Karpas-422 (cell line): ENCODE data around the gene SRPRB. TPM values are rescaled to one million over a fixed set of nuclear protein-coding genes. Genes with fewer than 3 reads are reported as not detected.

Experiments
- DNase-seq: peaks from one replicate; pipeline ENCODE4 v3.0.0-alpha.2; 2015
- H2AFZ ChIP-seq: fragments of 200-600 bp; sonication (generic); 2 replicates; pipeline ENCODE4 v1.6.1; 2014; ENCODE audit warnings: antibody characterized with exemption, low read length, mixed read lengths
- H3K27ac ChIP-seq: fragments of 200-600 bp; sonication (generic); 2 replicates; pipeline ENCODE4 v1.5.1; 2014; ENCODE audit warnings: mild to moderate bottlenecking, low read length, moderate library complexity
- H3K27me3 ChIP-seq: fragments of 200-600 bp; sonication (generic); 2 replicates; pipeline ENCODE4 v1.6.1; 2014; ENCODE audit warnings: low read length, mixed read lengths
- H3K36me3 ChIP-seq: fragments of 200-600 bp; sonication (generic); 2 replicates; pipeline ENCODE4 v1.6.1; 2014; ENCODE audit warnings: low read length, mixed read lengths; ENCODE audit not compliant: insufficient read depth
- H3K4me1 ChIP-seq: fragments of 200-600 bp; sonication (generic); 2 replicates; pipeline ENCODE4 v1.6.1; 2014; ENCODE audit warnings: mild to moderate bottlenecking, low read length, mixed read lengths
- H3K4me2 ChIP-seq: fragments of 200-600 bp; sonication (generic); 2 replicates; pipeline ENCODE4 v1.6.1; 2014; ENCODE audit warnings: low read length, low read depth, mild to moderate bottlenecking; ENCODE audit not compliant: poor library complexity, severe bottlenecking
- H3K4me3 ChIP-seq: fragments of 200-600 bp; sonication (generic); 2 replicates; pipeline ENCODE4 v1.5.1; 2014; ENCODE audit warnings: mild to moderate bottlenecking, antibody characterized with exemption, low read length, mixed read lengths
- H3K79me2 ChIP-seq: fragments of 200-600 bp; sonication (generic); 2 replicates; pipeline ENCODE4 v1.6.1; 2014; ENCODE audit warnings: mild to moderate bottlenecking, low read length, mixed read lengths
- H3K9ac ChIP-seq: fragments of 200-600 bp; sonication (generic); 2 replicates; pipeline ENCODE4 v1.6.0; 2014; ENCODE audit warnings: low read length
- H3K9me2 ChIP-seq: fragments of 200-600 bp; sonication (generic), shearing (Covaris generic); replicated peaks from 2 replicates; pipeline ENCODE4 v1.6.0; 2014; ENCODE audit warnings: mild to moderate bottlenecking, low read length, moderate library complexity; ENCODE audit not compliant: insufficient read depth
- H3K9me3 ChIP-seq: fragments of 300-700, 200-600 bp; sonication (generic); 2 replicates; pipeline ENCODE4 v1.6.1; 2014; ENCODE audit warnings: low read length, mixed read lengths
- H4K20me1 ChIP-seq: fragments of 200-600 bp; sonication (generic); 2 replicates; pipeline ENCODE4 v1.6.1; 2014; ENCODE audit warnings: mild to moderate bottlenecking, antibody characterized with exemption, low read length, low read depth; ENCODE audit not compliant: insufficient read depth
- total RNA-seq: library from RNA; depleted of rRNA; stranded (reverse); fragments of >200 nt; shearing (Covaris generic); gene quantifications from 2 replicates; pipeline ENCODE4 v1.2.3, GENCODE V29; 2014; ENCODE audit warnings: low replicate concordance

Gene SRPRB
- total RNA-seq, 1 experiment from 2014 or later = 85.7 TPM

DNA sequence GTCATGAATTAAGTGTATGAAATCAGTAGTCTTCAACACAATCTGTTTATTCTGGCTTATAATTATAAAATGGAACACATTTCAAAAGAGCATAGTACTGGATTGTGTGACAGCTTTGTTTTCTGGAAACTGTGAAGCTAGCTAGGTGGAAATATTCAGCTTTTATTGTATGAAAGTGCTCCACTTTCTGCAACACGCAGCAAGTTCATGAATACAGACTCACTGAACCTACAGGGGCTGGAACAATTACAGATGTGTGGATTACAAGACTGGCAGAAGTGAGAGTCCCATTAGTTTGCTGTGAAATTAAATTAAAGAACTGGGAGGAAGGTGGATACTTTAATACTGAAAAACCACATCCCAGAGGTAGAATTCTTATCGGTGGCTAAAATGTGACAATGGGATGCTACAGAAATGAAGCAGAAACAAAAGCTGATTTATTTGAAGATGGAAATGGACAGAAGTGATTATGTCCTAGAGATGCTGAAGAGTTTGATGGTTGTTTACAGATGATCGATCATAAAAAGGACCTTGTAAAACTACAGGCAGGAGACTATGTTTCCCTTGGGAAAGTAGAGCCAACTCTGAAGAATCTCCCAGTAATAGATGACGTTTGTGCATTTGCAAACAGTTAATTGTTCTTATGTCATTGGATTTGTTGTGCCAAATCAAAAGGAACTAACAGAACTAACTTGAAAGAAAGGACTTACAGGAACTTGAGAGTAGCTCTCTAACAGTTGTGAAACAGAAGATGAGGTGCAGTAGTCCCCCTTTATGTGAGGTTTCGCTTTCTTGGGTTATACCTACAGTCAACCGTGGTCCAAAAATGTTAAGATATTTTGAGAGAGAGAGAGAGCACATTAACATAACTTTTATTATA is 43.8 kb upstream of the SRPRB start:
- H3K4me2 ChIP-seq = no peak overlapping the region
- H3K4me1 ChIP-seq = no peaks in the 10 kb centered on the region
- no peaks in the 10 kb centered on the region for H3K9me2 ChIP-seq
- no peaks in the 10 kb centered on the region for H3K9me3 ChIP-seq
- H4K20me1 ChIP-seq = no peaks in the 10 kb centered on the region
- H3K27ac ChIP-seq = no peak overlapping the region
- no peak overlapping the region for H3K4me3 ChIP-seq
- H3K79me2 ChIP-seq = no peaks in the 10 kb centered on the region
- H3K36me3 ChIP-seq = no peaks in the 10 kb centered on the region
- no peak overlapping the region for H3K9ac ChIP-seq
- no peaks in the 10 kb centered on the region; the same call in 1 of the 2 replicates for H3K27me3 ChIP-seq
- H2AFZ ChIP-seq = no peak overlapping the region
- DNase-seq = no peak

DNA sequence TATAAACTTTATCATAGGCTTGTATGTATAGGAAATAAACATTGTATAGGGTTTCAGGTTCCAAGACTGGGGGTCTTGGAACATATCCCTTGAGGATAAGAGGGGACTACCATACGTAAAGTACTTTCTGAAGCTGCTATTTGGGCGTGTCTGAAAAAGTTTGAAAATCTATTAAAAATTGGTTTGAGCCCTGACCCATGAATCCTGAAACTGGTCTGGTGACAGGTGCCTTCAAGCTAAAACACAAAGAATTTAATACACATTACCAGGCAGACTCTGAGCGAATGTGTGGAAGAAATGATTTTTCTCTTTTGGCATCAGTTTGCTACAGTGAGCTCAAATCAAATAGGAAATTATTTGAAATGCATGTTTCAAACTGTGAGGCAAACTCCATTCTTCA is 43.1 kb upstream of the SRPRB start:
- Histone ChIP-seq H3K27ac (no peak overlapping the region), H3K27me3 (no peaks in the 10 kb centered on the region; the same call in 1 of the 2 replicates), H3K79me2 (no peaks in the 10 kb centered on the region), H3K36me3 (no peaks in the 10 kb centered on the region), H3K9me2 (no peaks in the 10 kb centered on the region), H2AFZ (no peak overlapping the region), H3K4me2 (no peak overlapping the region), H3K4me3 (no peak overlapping the region), H3K4me1 (no peaks in the 10 kb centered on the region), H3K9me3 (no peaks in the 10 kb centered on the region), H4K20me1 (no peaks in the 10 kb centered on the region), H3K9ac (no peak overlapping the region)
- DNase-seq = no peak

DNA sequence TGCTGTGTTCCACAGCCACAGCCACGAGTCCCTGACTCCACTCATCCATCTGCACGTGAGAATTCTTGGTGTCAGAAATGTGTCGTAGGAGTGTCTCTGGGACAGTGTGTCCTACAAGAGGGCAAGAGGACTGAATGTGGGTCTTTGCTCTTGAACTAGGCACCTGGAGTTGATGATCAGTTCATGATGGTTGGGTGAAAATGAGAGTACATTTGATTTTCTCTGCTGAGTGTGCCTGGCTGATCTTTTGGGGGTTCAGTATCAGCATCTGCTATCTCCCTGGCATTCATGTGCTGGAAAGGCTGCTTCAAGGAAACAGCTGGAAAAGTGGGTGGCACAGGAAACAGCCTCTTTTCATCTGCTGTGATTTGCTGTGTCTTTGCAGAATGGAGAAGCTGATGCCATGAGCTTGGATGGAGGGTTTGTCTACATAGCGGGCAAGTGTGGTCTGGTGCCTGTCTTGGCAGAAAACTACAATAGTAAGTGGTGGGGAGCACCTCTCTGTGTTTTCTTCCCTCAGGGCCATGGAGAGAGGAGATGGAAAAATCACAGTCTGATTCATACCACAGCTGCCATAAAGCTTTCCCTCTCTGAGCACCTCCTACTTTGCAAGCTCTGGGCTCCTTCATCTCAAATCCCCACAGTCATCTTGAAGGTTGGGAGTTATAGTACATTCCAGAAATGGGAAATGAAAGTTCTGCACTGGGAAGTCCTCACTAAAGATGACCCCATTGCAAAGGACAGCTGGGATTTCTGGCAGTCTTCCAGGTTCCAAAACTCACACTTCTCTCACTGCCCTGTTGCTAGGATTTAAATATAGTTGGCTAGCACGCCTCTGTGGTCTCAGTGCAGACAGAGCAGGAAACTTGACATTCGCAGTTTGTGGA is 41.6 kb upstream of the SRPRB start:
- Histone ChIP-seq H3K9me2 (no peaks in the 10 kb centered on the region), H3K9me3 (no peaks in the 10 kb centered on the region), H2AFZ (no peak overlapping the region), H3K9ac (no peak overlapping the region), H3K36me3 (no peaks in the 10 kb centered on the region), H3K4me1 (no peaks in the 10 kb centered on the region), H3K4me3 (no peak overlapping the region), H4K20me1 (no peaks in the 10 kb centered on the region), H3K27ac (no peak overlapping the region), H3K27me3 (no peaks in the 10 kb centered on the region; the same call in 1 of the 2 replicates), H3K79me2 (no peaks in the 10 kb centered on the region), H3K4me2 (no peak overlapping the region)
- DNase-seq = no peak

DNA sequence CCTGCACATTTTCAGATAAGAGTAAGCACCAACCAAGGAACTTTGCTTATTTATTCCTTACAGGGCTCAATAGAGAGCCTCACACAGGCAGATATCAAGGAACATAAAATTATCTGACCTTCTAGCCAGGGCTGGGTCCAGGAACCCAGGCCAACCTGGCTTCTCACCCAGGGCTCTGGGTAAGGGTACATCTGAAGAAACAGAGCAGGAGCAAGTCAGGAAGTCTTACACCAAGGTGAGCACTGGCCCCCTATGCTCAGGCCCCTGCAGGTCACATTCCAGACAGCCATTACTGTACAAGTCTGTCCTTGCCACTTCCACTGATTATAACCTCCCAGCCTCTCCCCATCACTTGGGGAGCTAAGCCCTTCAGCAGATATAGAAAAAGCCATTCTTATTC is 40.4 kb upstream of the SRPRB start:
- no peaks in the 10 kb centered on the region for H4K20me1 ChIP-seq
- H3K9me2 ChIP-seq = no peaks in the 10 kb centered on the region
- no peak overlapping the region for H3K4me2 ChIP-seq
- no peak for DNase-seq
- no peak overlapping the region for H3K27ac ChIP-seq
- H2AFZ ChIP-seq = no peak overlapping the region
- no peaks in the 10 kb centered on the region for H3K9me3 ChIP-seq
- no peaks in the 10 kb centered on the region; the same call in 1 of the 2 replicates for H3K27me3 ChIP-seq
- H3K9ac ChIP-seq = no peak overlapping the region
- H3K79me2 ChIP-seq = no peaks in the 10 kb centered on the region
- H3K36me3 ChIP-seq = no peaks in the 10 kb centered on the region
- no peak overlapping the region for H3K4me3 ChIP-seq
- H3K4me1 ChIP-seq = no peaks in the 10 kb centered on the region

DNA sequence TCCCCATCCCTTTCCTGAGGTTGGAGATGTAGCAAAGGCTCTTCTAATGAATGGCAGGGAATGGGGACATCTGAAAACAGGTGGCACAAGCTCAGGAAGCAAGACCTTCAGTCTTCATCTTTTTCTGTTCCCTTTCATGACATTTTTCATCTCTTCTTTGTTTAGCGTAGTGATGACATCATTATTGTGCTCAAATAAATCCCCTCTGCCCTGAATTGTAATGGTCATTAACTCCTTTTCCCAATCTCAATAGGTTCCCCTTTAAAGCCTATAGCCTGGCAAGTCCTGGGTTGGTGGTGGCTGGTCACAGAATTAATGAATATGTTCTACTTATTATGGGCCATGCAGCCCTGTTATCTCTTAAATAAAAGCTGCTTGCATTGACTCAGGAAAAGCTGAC is 38.0 kb upstream of the SRPRB start:
- H3K36me3 ChIP-seq = no peaks in the 10 kb centered on the region
- no peaks in the 10 kb centered on the region for H3K27me3 ChIP-seq
- H3K27ac ChIP-seq = no peak overlapping the region
- no peaks in the 10 kb centered on the region for H3K9me3 ChIP-seq
- H3K9ac ChIP-seq = no peak overlapping the region
- H4K20me1 ChIP-seq = no peaks in the 10 kb centered on the region
- no peak overlapping the region for H2AFZ ChIP-seq
- H3K4me1 ChIP-seq = no peaks in the 10 kb centered on the region
- no peak overlapping the region for H3K4me2 ChIP-seq
- peak; percentile 23 for DNase-seq
- H3K9me2 ChIP-seq = no peaks in the 10 kb centered on the region
- no peaks in the 10 kb centered on the region for H3K79me2 ChIP-seq
- H3K4me3 ChIP-seq = no peak overlapping the region

DNA sequence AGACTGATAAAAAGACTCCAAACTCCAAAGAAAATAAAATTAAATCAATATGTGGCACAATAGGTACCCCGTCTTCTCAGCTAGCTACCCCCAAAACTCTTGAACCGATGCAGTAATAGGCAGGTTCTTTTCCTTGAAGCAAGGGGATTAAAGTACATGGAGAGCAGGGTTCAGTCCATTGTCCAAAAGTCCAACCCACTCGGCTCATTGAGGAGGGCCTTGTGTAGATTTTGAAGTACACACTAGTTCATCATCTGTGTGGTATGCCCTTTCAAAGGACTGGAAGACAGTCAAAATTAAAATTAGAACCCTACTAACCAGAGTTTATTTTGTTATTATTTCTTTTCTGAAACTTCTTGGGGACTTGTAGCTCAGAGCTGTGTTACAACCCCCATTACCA is 36.1 kb upstream of the SRPRB start:
- Histone ChIP-seq H4K20me1 (no peaks in the 10 kb centered on the region), H3K27me3 (no peaks in the 10 kb centered on the region), H3K4me3 (no peak overlapping the region), H3K79me2 (no peaks in the 10 kb centered on the region), H3K4me1 (no peaks in the 10 kb centered on the region), H2AFZ (no peak overlapping the region), H3K9ac (no peak overlapping the region), H3K27ac (no peak overlapping the region), H3K4me2 (no peak overlapping the region), H3K9me3 (no peaks in the 10 kb centered on the region), H3K36me3 (no peaks in the 10 kb centered on the region), H3K9me2 (no peaks in the 10 kb centered on the region)
- no peak for DNase-seq

DNA sequence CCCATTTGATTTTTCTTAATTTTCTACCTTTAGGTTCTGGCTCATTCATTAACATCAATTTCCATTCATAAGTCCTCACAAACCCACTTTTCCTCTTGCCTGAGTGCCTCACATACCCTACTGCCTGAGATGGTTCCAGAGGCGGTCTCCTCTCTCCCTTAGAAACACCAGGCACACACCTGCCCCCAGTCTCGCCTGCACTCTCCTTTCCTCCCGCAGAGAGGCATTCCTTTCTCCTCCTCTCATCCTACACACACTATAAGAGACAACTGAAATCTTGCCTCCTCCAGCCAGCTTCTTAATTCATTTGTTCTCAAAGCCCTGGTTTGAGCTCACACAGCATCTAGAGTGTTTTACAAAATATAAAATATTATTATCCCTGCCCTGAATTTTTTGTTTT is 31.9 kb upstream of the SRPRB start:
- Histone ChIP-seq H4K20me1 (no peaks in the 10 kb centered on the region), H3K27me3 (no peaks in the 10 kb centered on the region), H3K36me3 (no peaks in the 10 kb centered on the region), H3K4me3 (no peak overlapping the region), H2AFZ (no peak overlapping the region), H3K4me1 (no peaks in the 10 kb centered on the region), H3K4me2 (no peak overlapping the region), H3K27ac (no peak overlapping the region), H3K9me2 (no peaks in the 10 kb centered on the region), H3K79me2 (no peaks in the 10 kb centered on the region), H3K9me3 (no peaks in the 10 kb centered on the region), H3K9ac (no peak overlapping the region)
- DNase-seq = no peak

DNA sequence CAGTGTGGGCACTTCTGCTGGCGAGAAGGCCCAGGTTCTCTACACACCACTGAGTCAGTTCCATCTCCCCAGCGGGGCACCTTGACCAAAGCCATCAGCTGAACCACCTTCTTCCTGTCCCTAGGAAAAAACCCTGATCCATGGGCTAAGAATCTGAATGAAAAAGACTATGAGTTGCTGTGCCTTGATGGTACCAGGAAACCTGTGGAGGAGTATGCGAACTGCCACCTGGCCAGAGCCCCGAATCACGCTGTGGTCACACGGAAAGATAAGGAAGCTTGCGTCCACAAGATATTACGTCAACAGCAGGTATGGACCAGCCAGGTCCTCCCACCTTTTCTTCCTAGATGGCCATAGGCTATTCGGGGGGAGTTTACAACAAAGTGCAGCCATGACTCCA is 30.3 kb upstream of the SRPRB start:
- Histone ChIP-seq H3K9me3 (no peaks in the 10 kb centered on the region), H3K27ac (no peak overlapping the region), H3K9ac (no peak overlapping the region), H3K36me3 (no peaks in the 10 kb centered on the region), H3K4me1 (no peaks in the 10 kb centered on the region), H3K9me2 (no peaks in the 10 kb centered on the region), H2AFZ (no peak overlapping the region), H3K27me3 (no peaks in the 10 kb centered on the region), H3K4me2 (no peak overlapping the region), H3K79me2 (no peaks in the 10 kb centered on the region), H3K4me3 (no peak overlapping the region), H4K20me1 (no peaks in the 10 kb centered on the region)
- no peak for DNase-seq
